CD8-positive, alpha-beta memory T cell (primary cell): ENCODE results near the gene PNPLA2. TPM values are rescaled to one million over a fixed set of nuclear protein-coding genes. Genes with fewer than 3 reads are reported as not detected.

ENCODE experiments used
- CTCF ChIA-PET: fragments of 350-600 bp; sonication (Branson Sonifier 250); formaldehyde crosslinking; loops from one replicate; lab custom pipeline; 2021; ENCODE audit warnings: antibody characterized with exemption; lab: Charles Lee
- POLR2A ChIA-PET: fragments of 350-600 bp; sonication (Branson Sonifier 250); formaldehyde crosslinking; loops from one replicate; lab custom pipeline; 2021; ENCODE audit warnings: antibody characterized with exemption; lab: Charles Lee
- DNase-seq, 5 donors: peaks; one replicate each; pipeline versions ENCODE4 v3.0.0 to v3.0.0-alpha.2; 2020 to 2022; ENCODE audit warnings: mixed read lengths in 1 of 5
- H3K27ac ChIP-seq: one replicate; pipeline ENCODE4 v1.7.0; 2013; ENCODE audit warnings: low read depth, mild to moderate bottlenecking, low read length, moderate library complexity
- H3K27me3 ChIP-seq: 2 replicates; pipeline ENCODE4 v1.7.0; 2013; ENCODE audit warnings: low read length, mild to moderate bottlenecking; ENCODE audit not compliant: insufficient read depth, poor library complexity, severe bottlenecking
- H3K36me3 ChIP-seq: 2 replicates; pipeline ENCODE4 v1.7.0; 2013; ENCODE audit warnings: mild to moderate bottlenecking, low read length, moderate library complexity; ENCODE audit not compliant: insufficient read depth
- H3K4me1 ChIP-seq: 2 replicates; pipeline ENCODE4 v1.7.0; 2013; ENCODE audit warnings: mild to moderate bottlenecking, low read length, moderate library complexity; ENCODE audit not compliant: insufficient read depth
- H3K4me3 ChIP-seq: 2 replicates; pipeline ENCODE4 v1.7.0; 2013; ENCODE audit warnings: mild to moderate bottlenecking, low read length
- H3K9me3 ChIP-seq: 2 replicates; pipeline ENCODE4 v1.7.0; 2013; ENCODE audit warnings: mild to moderate bottlenecking, low read length
- H3K27ac Mint-ChIP-seq, 8 donors: one replicate each; pipeline ENCODE4 v1.8.0; 2020 to 2021; ENCODE audit warnings: mixed read lengths in 8 of 8, mild to moderate bottlenecking in 6 of 8, inconsistent platforms in 3 of 8, moderate library complexity in 3 of 8
- H3K27me3 Mint-ChIP-seq, 2 donors: one replicate each; pipeline ENCODE4 v1.8.0; 2020 to 2021; ENCODE audit warnings: mixed read lengths in 2 of 2, mild to moderate bottlenecking in 1 of 2, moderate library complexity in 1 of 2
- H3K36me3 Mint-ChIP-seq, 3 donors: one replicate each; pipeline ENCODE4 v1.8.0; 2020 to 2021; ENCODE audit warnings: mixed read lengths in 3 of 3, inconsistent platforms in 1 of 3, mild to moderate bottlenecking in 1 of 3
- H3K4me1 Mint-ChIP-seq, 3 donors: one replicate each; pipeline ENCODE4 v1.8.0; 2020 to 2021; ENCODE audit warnings: mixed read lengths in 3 of 3, inconsistent platforms in 1 of 3, mild to moderate bottlenecking in 1 of 3
- H3K4me3 Mint-ChIP-seq, 7 donors: one replicate each; pipeline ENCODE4 v1.8.0; 2020 to 2021; ENCODE audit warnings: mixed read lengths in 7 of 7, mild to moderate bottlenecking in 6 of 7, moderate library complexity in 4 of 7, inconsistent platforms in 2 of 7
- H3K9me3 Mint-ChIP-seq, 5 donors: one replicate each; pipeline ENCODE4 v1.8.0; 2020 to 2022; ENCODE audit warnings: mixed read lengths in 5 of 5, mild to moderate bottlenecking in 3 of 5, moderate library complexity in 2 of 5, inconsistent platforms in 1 of 5
- polyA plus RNA-seq: library from polyadenylated mRNA; unstranded; fragments of 300-500 nt; fragmentation: Illumina TruSeq; gene quantifications from one replicate; pipeline ENCODE4 v1.2.3, GENCODE V29; 2021
- total RNA-seq, 2 experiments: library from RNA; stranded (reverse); gene quantifications; one replicate each; pipeline ENCODE4 v1.2.3, GENCODE V29; 2021

The PNPLA2 gene
- total and polyA plus RNA-seq, 3 experiments from 2014 or later = 41.5 to 53.0 (median 49.8) TPM

DNA sequence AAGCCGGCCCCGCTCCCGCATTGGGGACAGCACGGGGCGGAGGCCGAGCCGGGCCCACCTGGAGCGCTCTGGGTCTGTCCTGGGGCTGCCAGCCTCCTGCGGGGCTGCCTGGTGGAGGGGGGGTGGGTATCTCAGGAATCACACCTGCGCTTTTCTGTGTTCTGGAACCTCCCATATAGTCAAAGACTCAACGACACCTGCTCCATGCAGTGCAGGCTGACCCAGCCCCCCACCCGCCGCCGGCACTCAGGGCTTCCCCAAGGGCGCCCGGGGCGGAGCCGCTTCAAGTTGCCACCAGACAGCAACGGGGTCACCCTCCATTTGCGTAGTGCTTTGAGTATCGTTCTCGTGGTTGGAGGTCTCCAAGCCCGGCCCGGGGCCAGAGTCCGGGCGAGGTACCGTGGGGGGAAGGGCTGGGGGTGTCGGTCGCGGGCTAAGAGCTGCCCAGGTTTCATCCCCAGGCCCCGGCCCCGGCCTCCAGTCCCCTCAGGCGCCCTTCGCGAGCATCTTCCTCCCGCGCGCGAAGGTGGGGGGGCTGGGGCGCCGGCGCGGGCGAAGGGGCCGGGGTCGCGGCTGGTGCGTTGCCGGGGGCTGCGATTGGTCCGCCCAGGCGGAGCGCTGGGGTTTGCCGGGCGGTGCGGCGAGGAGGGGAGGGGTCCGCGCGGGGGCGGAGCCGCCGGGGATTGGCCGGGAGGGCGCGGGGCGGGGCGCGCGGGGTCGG is 30.6 kb downstream of the PNPLA2 start:
- POLR2A ChIA-PET = no interaction called here
- Mint-ChIP-seq H3K9me3 (no peaks in the 10 kb centered on the region), H3K27ac (no peak overlapping the region), H3K4me3 (peak overlapping the region; percentile 34 to 78 (median 58)), H3K27me3 (peaks cover 2 to 4% of the 10 kb centered on the region in 2 donors), H3K4me1 (peaks cover 0 to 11% (median 4%) of the 10 kb centered on the region in 3 donors), H3K36me3 (no peaks in the 10 kb centered on the region)
- Histone ChIP-seq H3K27me3 (peaks cover 8% of the 10 kb centered on the region), H3K4me3 (no peak overlapping the region), H3K9me3 (no peaks in the 10 kb centered on the region), H3K36me3 (no peaks in the 10 kb centered on the region), H3K4me1 (peaks cover 17% of the 10 kb centered on the region), H3K27ac (no peak overlapping the region)
- CTCF ChIA-PET = interaction anchor here (0.7 to 5.4 kb wide), 7 partner anchors 10 to 203 kb away, joined by 3 to 48 read pairs (median 4); no protein-coding TSS in a partner anchor
- peak in 1 of 5 donors; percentile 28 for DNase-seq

DNA sequence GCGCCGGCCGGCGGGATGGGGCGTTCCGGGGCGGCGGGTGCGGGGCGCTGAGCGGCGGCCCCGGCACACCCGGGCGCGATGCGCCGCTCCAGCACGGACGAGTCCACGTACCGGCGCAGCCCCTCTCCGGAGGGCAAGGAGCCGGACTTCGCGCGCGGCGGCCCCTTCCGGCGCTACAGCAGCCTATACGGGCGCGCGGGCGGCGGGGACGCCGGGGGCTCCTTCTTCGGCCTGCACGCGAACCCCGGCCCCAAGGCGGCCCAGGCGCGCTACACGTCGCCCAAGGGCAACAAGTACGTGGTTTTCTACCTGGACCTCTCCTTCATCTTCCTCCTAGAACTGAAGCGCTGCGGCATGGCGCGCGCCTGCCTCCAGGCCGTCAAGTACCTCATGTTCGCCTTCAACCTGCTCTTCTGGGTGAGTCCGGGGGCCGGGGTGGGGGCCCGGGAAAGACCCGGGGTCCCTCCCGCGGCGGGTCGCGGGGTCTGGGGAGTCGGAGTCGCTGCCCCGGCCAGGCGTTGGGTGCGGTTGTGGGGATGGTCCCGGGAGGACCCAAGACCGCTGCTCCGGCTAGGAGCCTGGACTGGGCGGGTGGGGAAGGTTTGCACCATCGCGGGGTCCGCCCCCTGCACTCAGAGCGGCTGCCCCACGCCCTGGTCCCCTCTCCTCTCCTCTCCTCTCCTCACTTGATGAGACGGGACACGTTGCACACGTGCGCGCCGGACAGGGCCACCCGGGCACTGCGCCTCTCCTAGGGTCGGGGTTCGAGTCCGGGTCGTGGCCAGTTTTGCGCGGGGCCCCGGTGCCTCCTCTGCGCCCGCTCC is 31.4 kb downstream of the PNPLA2 start:
- H3K4me3 Mint-ChIP-seq = peak overlapping the region in 6 of 7 donors; percentile 38 to 82 (median 66)
- H3K27me3 Mint-ChIP-seq = peaks cover 2 to 4% of the 10 kb centered on the region in 2 donors
- DNase-seq = no peak
- no peaks in the 10 kb centered on the region for H3K36me3 Mint-ChIP-seq
- H3K4me1 ChIP-seq = peaks cover 10% of the 10 kb centered on the region
- no peaks in the 10 kb centered on the region for H3K9me3 Mint-ChIP-seq
- peaks cover 0 to 11% (median 4%) of the 10 kb centered on the region in 3 donors for H3K4me1 Mint-ChIP-seq
- H3K27ac ChIP-seq = no peak overlapping the region
- ChIA-PET CTCF (interaction anchor here (5.4 kb wide), 1 partner anchor 203 kb away, joined by 48 read pairs; no protein-coding TSS in a partner anchor), POLR2A (no interaction called here)
- no peaks in the 10 kb centered on the region for H3K36me3 ChIP-seq
- peaks cover 8% of the 10 kb centered on the region for H3K27me3 ChIP-seq
- no peaks in the 10 kb centered on the region for H3K9me3 ChIP-seq
- H3K27ac Mint-ChIP-seq = no peak overlapping the region
- no peak overlapping the region for H3K4me3 ChIP-seq

DNA sequence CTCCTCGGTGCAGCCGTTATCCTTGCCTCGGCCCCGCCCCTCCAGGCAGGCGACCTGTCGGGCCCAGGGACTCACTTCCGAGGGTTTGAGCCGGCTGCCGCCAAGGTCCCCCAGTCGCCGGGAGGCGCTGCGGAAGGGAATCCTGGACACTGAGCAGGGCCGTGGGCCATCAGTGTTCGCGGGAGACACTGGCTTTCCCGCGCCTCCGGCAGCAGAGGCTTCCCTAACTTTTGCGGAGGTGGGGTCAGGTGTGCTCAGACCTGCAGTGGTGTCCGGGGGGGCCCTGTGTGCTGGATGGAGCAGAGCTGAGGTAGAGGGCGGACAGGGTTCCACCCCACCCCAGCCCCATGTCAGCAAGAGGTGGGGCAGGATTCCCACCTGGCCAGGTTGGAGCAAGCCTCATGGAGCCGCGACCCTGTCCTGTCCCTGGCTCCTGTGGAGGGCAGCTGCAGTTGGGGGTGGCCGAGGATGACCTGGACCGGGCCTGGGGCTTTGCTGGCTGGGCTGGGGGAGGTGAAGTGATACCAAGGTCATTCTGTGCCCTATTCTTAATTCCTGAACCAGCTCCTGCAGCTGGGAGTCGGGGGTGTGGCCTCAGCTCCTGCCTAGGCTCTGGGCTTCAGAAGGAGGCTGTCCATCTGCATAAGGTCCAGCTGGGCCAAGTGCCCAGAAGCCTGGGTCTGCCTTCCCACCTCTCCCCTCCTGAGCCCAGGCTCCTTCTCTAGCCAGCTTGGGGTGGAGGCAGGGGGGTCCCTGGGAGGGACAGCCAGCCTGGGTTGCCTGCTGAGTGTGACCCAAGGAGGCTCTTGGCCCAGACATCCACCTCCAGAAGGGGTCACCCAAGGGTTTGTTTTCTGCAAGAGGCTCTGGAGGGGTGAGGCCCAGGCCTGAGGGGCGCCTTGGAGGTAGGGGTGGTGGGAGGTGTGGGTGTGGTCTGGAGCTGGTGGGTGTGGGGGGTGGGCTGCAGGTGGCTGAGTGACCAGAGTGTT is 32.4 kb downstream of the PNPLA2 start:
- CTCF ChIA-PET = no interaction called here

DNA sequence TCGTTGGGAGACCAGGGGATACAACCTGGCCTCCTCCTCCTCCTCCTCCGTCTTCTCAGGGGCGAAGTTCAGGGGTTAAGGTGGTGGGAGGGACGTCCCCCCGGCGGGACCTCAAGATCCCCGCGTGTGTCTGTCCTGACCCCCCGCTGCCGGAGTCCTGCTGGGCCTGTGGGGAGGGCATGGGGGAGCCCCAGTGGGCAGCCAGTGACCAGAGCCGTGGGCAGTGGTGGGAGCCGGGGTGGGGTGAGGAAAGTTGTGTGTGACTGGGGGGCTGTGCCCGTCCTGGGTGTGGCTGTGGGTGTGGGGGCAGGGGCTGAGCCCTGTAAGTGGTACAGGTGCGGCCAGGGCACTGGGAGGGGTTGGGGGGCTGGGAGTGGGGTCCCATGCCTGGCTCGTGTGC is 34.0 kb downstream of the PNPLA2 start:
- Mint-ChIP-seq H3K4me3 (no peak overlapping the region), H3K27ac (no peak overlapping the region), H3K36me3 (no peaks in the 10 kb centered on the region), H3K27me3 (peaks cover 2 to 4% of the 10 kb centered on the region in 2 donors), H3K9me3 (no peaks in the 10 kb centered on the region), H3K4me1 (peaks cover 5 to 19% (median 8%) of the 10 kb centered on the region in 3 donors)
- CTCF ChIA-PET = no interaction called here
- Histone ChIP-seq H3K27ac (no peak overlapping the region), H3K4me3 (no peak overlapping the region), H3K4me1 (peaks cover 10% of the 10 kb centered on the region), H3K9me3 (no peaks in the 10 kb centered on the region), H3K27me3 (peaks cover 8% of the 10 kb centered on the region), H3K36me3 (no peaks in the 10 kb centered on the region)
- POLR2A ChIA-PET = no interaction called here
- no peak for DNase-seq

More for the DNA sequence above, 32.4 kb downstream of the PNPLA2 start:
- Histone ChIP-seq H3K4me1 (peaks cover 10% of the 10 kb centered on the region), H3K36me3 (no peaks in the 10 kb centered on the region), H3K9me3 (no peaks in the 10 kb centered on the region), H3K27me3 (peaks cover 8% of the 10 kb centered on the region), H3K4me3 (no peak overlapping the region), H3K27ac (no peak overlapping the region)
- no peaks in the 10 kb centered on the region for H3K36me3 Mint-ChIP-seq
- H3K27me3 Mint-ChIP-seq = peaks cover 2 to 4% of the 10 kb centered on the region in 2 donors
- H3K4me1 Mint-ChIP-seq = peaks cover 0 to 12% (median 4%) of the 10 kb centered on the region in 3 donors
- H3K27ac Mint-ChIP-seq = no peak overlapping the region
- H3K4me3 Mint-ChIP-seq = peak overlapping the region in 1 of 7 donors; percentile 23
- no peak for DNase-seq
- POLR2A ChIA-PET = interaction anchor here (0.6 kb wide), 1 partner anchor 252 kb away, joined by 3 read pairs; no protein-coding TSS in a partner anchor
- no peaks in the 10 kb centered on the region for H3K9me3 Mint-ChIP-seq

DNA sequence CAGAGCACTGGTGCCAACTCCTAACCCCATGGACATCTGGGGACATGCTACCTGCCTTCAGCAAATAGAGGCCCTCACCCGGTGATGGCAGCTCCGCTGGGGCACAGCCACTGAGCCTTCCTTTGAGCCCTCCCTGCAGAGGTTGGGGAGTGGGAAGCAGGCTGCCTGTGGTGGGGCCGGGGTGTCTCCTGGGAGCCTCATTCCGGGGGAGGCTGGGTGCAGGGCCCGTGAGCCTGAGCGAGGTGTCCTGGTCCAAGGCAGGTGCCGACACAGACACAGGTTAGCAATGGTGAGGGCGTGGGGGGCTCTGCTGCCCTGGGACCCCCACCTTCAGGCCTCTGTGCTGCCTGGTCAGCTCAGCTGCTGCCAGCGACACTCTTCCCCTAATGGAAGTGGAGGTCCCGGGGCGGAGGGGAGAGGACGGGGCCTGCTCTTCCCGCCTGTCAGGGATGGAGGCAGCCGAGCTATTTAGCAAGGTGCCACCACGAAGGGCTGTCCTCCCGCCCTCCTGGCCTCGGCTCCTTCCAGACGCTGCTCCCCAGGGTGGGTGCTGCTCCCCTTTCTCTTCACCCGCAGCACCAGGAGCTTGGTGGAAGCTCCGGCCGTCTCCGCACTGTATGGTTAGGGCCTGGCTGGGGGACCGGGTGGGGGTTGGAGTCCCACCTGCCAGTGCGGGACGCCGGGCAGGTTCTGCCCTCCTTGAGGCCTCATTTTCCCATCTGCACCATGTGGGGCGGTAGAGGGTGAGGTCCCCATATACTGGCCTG is 35.2 kb downstream of the PNPLA2 start:
- ChIA-PET CTCF (no interaction called here), POLR2A (no interaction called here)
- no peaks in the 10 kb centered on the region for H3K36me3 Mint-ChIP-seq
- no peaks in the 10 kb centered on the region for H3K27me3 Mint-ChIP-seq
- peaks cover 4 to 14% (median 5%) of the 10 kb centered on the region in 3 donors for H3K4me1 Mint-ChIP-seq
- H3K27me3 ChIP-seq = peaks cover 3% of the 10 kb centered on the region
- no peak overlapping the region for H3K4me3 Mint-ChIP-seq
- no peak overlapping the region for H3K27ac ChIP-seq
- H3K4me3 ChIP-seq = no peak overlapping the region
- H3K9me3 ChIP-seq = no peaks in the 10 kb centered on the region
- H3K27ac Mint-ChIP-seq = no peak overlapping the region
- DNase-seq = no peak
- no peaks in the 10 kb centered on the region for H3K36me3 ChIP-seq
- no peaks in the 10 kb centered on the region for H3K9me3 Mint-ChIP-seq
- H3K4me1 ChIP-seq = peaks cover 4% of the 10 kb centered on the region

DNA sequence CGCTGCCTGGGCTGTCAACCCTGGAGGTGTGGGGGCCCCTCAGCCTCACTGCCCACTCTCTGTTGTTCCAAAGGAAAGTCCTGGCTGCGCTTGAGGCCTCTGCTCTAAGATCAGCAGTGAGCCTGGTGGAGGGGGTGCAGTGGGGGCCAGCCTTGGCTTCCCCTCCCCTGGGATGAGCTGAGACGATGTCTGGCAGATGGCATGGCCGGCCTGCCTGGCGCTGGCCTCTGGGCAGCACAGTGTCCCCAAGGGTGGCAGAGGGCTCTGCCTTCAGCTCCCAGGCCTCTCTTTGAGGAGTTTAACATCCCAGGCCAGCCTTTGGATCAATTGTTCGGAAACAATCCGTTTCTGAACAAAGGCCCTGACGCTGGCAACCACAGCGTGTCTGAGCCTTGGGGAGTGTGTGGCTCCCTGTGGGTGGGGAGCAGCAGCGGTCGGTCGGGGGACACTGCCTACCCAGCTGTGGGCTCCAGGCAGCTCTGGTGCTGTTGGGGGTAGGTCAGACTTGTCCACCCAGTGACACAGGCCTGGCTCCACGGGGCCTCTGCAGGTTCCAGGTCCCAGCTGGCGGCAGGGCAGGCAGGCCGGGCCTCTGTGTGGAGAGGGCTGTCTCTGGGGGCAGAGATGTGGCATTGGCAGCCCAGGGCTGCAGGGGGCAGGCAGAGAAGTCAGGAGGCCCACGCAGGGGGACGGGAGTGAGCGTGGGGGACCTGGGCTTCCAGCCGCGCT is 36.1 kb downstream of the PNPLA2 start:
- H3K9me3 Mint-ChIP-seq = no peaks in the 10 kb centered on the region
- no peaks in the 10 kb centered on the region for H3K36me3 Mint-ChIP-seq
- H3K4me1 Mint-ChIP-seq = peaks cover 4 to 8% (median 5%) of the 10 kb centered on the region in 3 donors
- Histone ChIP-seq H3K9me3 (no peaks in the 10 kb centered on the region), H3K4me1 (no peaks in the 10 kb centered on the region), H3K36me3 (no peaks in the 10 kb centered on the region), H3K27me3 (no peaks in the 10 kb centered on the region), H3K4me3 (no peak overlapping the region), H3K27ac (no peak overlapping the region)
- no peak for DNase-seq
- CTCF ChIA-PET = no interaction called here
- H3K27me3 Mint-ChIP-seq = no peaks in the 10 kb centered on the region
- H3K27ac Mint-ChIP-seq = no peak overlapping the region
- POLR2A ChIA-PET = no interaction called here
- H3K4me3 Mint-ChIP-seq = no peak overlapping the region

DNA sequence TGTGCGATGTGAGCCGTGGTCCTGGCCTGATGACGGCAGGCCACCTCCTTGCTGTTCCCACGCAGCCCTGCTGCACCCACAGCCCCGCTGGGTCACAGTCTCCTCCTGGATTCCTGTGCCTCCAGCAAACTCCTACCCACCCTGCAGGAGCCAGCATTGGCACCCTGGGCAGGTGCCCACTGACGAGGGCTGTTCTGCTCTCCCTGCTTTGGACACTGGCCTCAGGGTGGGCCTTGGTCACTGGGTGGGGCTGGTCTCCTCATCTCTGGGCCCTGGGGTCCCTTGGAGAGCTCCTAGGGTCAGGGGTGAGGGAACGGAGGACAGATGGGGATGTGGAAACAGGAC is 36.6 kb downstream of the PNPLA2 start:
- Histone ChIP-seq H3K4me3 (no peak overlapping the region), H3K9me3 (no peaks in the 10 kb centered on the region), H3K27me3 (no peaks in the 10 kb centered on the region), H3K36me3 (no peaks in the 10 kb centered on the region), H3K4me1 (no peaks in the 10 kb centered on the region), H3K27ac (no peak overlapping the region)
- POLR2A ChIA-PET = no interaction called here
- Mint-ChIP-seq H3K4me1 (peaks cover 4 to 8% (median 5%) of the 10 kb centered on the region in 3 donors), H3K27me3 (no peaks in the 10 kb centered on the region), H3K36me3 (no peaks in the 10 kb centered on the region), H3K4me3 (no peak overlapping the region), H3K27ac (no peak overlapping the region), H3K9me3 (no peaks in the 10 kb centered on the region)
- CTCF ChIA-PET = no interaction called here
- no peak for DNase-seq
